Uterus (tissue), 4 donors: ENCODE measurements around the gene DUS4L. TPM values are rescaled to one million over a fixed set of nuclear protein-coding genes. Genes with fewer than 3 reads are reported as not detected.
A peak's percentile ranks its signal among the peaks of the same experiment; 100 is the strongest.

ENCODE experiments used
- DNase-seq, 2 donors: peaks; one replicate each; pipeline ENCODE4 v3.0.0-alpha.2; 2019 to 2020
- H3K27ac ChIP-seq, 2 donors: fragments of 200-600 bp; sonication (generic); 1 replicate in 1 of 2; 2 replicates in 1 of 2; pipeline ENCODE4 v1.5.1; 2016 to 2018
- H3K27me3 ChIP-seq, 2 donors: fragments of 200-600 bp; sonication (generic); one replicate each; pipeline ENCODE4 v1.5.1; 2018 to 2019; ENCODE audit warnings: control low read depth in 1 of 2
- H3K36me3 ChIP-seq, 2 donors: fragments of 200-600 bp; sonication (generic); one replicate each; pipeline ENCODE4 v1.5.1; 2019; ENCODE audit warnings: control low read depth in 1 of 2
- H3K4me1 ChIP-seq, 2 donors: fragments of 200-600 bp; sonication (generic); one replicate each; pipeline ENCODE4 v1.5.1; 2018 to 2019; ENCODE audit warnings: control low read depth in 1 of 2
- H3K4me3 ChIP-seq, 2 donors: fragments of 200-600 bp; sonication (generic); 1 replicate in 1 of 2; 2 replicates in 1 of 2; pipeline ENCODE4 v1.5.1; 2018 to 2019; ENCODE audit warnings: mild to moderate bottlenecking in 1 of 2
- H3K9me3 ChIP-seq, 2 donors: fragments of 200-600 bp; sonication (generic); one replicate each; pipeline ENCODE4 v1.5.1; 2019; ENCODE audit warnings: control low read depth in 1 of 2
- POLR2A ChIP-seq, 2 donors: fragments of 450-650 bp; IDR thresholded peaks; one replicate each; pipeline ENCODE4 v1.6.1; 2016; ENCODE audit warnings: antibody characterized with exemption in 2 of 2, mild to moderate bottlenecking in 1 of 2, moderate library complexity in 1 of 2
- intact Hi-C: fragments of 100-400 bp; cut with DNase I; formaldehyde crosslinking; loops from one replicate; pipeline ENCODE4 v1.15.1; 2023; ENCODE audit warnings: low total_unique reads
- total RNA-seq, 4 donors: library from RNA; depleted of rRNA in 3 of 4; stranded (reverse); fragments of >200 nt in 3 of 4; gene quantifications; one replicate each; pipeline versions ENCODE4 v1.1.0 to v1.2.4, GENCODE V29; 2014 to 2023
- TF ChIP-seq, protein P1 (sequence below), 4 experiments: fragments of 200-600 bp in 2 of 4; fragments of 450-650 bp in 2 of 4; sonication (generic) in 2 of 4; IDR thresholded peaks; one replicate each; pipeline ENCODE4 v1.5.1; 2016 to 2019; ENCODE audit warnings: antibody characterized with exemption in 4 of 4, mild to moderate bottlenecking in 2 of 4, moderate library complexity in 1 of 4
- donor health status: DM: yes; HTN: yes; CAD: no.

Gene DUS4L
- total RNA-seq, 4 donors from 2014 or later = 5.4 to 16.8 (median 10.0) TPM; not detected in 1

DNA sequence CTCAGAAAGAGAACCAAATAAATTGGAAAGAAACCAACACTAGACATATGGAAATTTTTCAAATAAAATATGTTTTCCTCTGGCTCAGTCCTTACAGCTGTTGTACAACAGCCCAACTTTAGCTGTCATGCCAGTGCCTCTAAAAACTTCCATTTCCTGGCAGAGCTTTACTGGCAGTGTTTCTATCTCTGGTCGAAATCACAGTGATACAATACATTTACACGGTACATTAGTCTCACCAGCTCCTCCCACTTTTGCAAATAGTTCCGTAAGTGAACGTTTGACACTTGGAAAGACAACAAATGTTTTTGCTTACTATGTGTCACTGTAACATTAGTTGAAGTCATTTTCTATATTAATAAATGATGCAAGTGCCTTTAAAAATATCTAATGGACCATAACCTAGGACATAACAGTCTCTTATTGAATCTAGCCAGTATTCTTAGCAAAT is 46.1 kb downstream of the DUS4L start:
- H3K36me3 ChIP-seq = no peaks in the 10 kb centered on the region
- H3K4me1 ChIP-seq = no peaks in the 10 kb centered on the region
- H3K27me3 ChIP-seq = no peaks in the 10 kb centered on the region
- no peak overlapping the region for H3K4me3 ChIP-seq
- H3K9me3 ChIP-seq = no peaks in the 10 kb centered on the region
- H3K27ac ChIP-seq = peak overlapping the region; percentile 44 to 50
- intact Hi-C loops = no loop called here
- TF ChIP-seq POLR2A (IDR thresholded peaks at IDR 0.05) = no peak
- TF ChIP-seq, protein P1, sequence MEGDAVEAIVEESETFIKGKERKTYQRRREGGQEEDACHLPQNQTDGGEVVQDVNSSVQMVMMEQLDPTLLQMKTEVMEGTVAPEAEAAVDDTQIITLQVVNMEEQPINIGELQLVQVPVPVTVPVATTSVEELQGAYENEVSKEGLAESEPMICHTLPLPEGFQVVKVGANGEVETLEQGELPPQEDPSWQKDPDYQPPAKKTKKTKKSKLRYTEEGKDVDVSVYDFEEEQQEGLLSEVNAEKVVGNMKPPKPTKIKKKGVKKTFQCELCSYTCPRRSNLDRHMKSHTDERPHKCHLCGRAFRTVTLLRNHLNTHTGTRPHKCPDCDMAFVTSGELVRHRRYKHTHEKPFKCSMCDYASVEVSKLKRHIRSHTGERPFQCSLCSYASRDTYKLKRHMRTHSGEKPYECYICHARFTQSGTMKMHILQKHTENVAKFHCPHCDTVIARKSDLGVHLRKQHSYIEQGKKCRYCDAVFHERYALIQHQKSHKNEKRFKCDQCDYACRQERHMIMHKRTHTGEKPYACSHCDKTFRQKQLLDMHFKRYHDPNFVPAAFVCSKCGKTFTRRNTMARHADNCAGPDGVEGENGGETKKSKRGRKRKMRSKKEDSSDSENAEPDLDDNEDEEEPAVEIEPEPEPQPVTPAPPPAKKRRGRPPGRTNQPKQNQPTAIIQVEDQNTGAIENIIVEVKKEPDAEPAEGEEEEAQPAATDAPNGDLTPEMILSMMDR (IDR thresholded peaks at IDR 0.05) = no peak
- no peak for DNase-seq

- Histone ChIP-seq H3K4me3 (no peak overlapping the region), H3K36me3 (no peaks in the 10 kb centered on the region), H3K27ac (peak overlapping the region; percentile 44 to 50), H3K9me3 (no peaks in the 10 kb centered on the region), H3K4me1 (no peaks in the 10 kb centered on the region), H3K27me3 (no peaks in the 10 kb centered on the region)
- intact Hi-C loops = no loop called here
- TF ChIP-seq, protein P1 (IDR thresholded peaks at IDR 0.05) = no peak
- no peak for TF ChIP-seq POLR2A (IDR thresholded peaks at IDR 0.05)
- DNase-seq = no peak
Observed at GRCh38 chr7:107610323-107610722, 46.6 kb downstream of the DUS4L start.

- DNase-seq = no peak
- Histone ChIP-seq H3K27ac (no peak overlapping the region), H3K4me3 (no peak overlapping the region), H3K27me3 (no peaks in the 10 kb centered on the region), H3K36me3 (no peaks in the 10 kb centered on the region), H3K9me3 (no peaks in the 10 kb centered on the region), H3K4me1 (no peaks in the 10 kb centered on the region)
- intact Hi-C loops = no loop called here
- TF ChIP-seq, protein P1 (IDR thresholded peaks at IDR 0.05) = no peak
- no peak for TF ChIP-seq POLR2A (IDR thresholded peaks at IDR 0.05)
Observed at GRCh38 chr7:107613439-107613838, 49.7 kb downstream of the DUS4L start.

GRCh38 chr7:107613948-107614347 is 50.2 kb downstream of the DUS4L start:
- Histone ChIP-seq H3K4me1 (peaks cover 0 to 4% of the 10 kb centered on the region in 2 donors), H3K36me3 (no peaks in the 10 kb centered on the region), H3K9me3 (no peaks in the 10 kb centered on the region), H3K27ac (no peak overlapping the region), H3K27me3 (no peaks in the 10 kb centered on the region), H3K4me3 (no peak overlapping the region)
- TF ChIP-seq POLR2A (IDR thresholded peaks at IDR 0.05) = no peak
- TF ChIP-seq, protein P1 (IDR thresholded peaks at IDR 0.05) = no peak
- intact Hi-C loops = no loop called here
- DNase-seq = no peak

DNA sequence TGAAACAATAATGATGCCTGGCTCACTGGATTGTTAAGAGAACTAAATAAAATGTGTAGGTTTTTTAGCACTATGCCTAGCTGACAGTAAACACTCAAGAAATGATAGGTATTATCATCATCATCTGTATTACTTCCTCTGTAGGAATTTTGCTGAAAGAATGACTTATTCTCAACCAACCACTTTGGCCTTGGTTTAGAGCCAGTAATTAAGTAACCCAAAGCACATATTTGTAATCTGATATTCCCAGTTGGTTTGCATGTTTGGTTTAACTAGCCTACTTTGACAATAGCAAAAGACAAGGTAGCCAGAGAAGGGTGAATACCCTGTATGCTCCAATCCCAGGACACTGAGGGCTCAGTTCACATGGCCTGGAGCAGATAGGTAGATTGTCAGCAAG is 50.7 kb downstream of the DUS4L start:
- Histone ChIP-seq H3K4me1 (peaks cover 0 to 8% of the 10 kb centered on the region in 2 donors), H3K27me3 (no peaks in the 10 kb centered on the region), H3K27ac (no peak overlapping the region), H3K36me3 (no peaks in the 10 kb centered on the region), H3K9me3 (no peaks in the 10 kb centered on the region), H3K4me3 (no peak overlapping the region)
- DNase-seq = no peak
- TF ChIP-seq, protein P1 (IDR thresholded peaks at IDR 0.05) = no peak
- no peak for TF ChIP-seq POLR2A (IDR thresholded peaks at IDR 0.05)
- intact Hi-C loops = no loop called here
